ENCODE measurements around the gene SLC35F5. TPM values are rescaled to one million over a fixed set of nuclear protein-coding genes. Genes with fewer than 3 reads are reported as not detected.

SLC35F5 gene
- total and polyA plus RNA-seq, 2 of the 13 experiments (the other 11 are each of a cell fraction or from before 2014, with no cell fraction given), result 139 to 174 TPM

DNA sequence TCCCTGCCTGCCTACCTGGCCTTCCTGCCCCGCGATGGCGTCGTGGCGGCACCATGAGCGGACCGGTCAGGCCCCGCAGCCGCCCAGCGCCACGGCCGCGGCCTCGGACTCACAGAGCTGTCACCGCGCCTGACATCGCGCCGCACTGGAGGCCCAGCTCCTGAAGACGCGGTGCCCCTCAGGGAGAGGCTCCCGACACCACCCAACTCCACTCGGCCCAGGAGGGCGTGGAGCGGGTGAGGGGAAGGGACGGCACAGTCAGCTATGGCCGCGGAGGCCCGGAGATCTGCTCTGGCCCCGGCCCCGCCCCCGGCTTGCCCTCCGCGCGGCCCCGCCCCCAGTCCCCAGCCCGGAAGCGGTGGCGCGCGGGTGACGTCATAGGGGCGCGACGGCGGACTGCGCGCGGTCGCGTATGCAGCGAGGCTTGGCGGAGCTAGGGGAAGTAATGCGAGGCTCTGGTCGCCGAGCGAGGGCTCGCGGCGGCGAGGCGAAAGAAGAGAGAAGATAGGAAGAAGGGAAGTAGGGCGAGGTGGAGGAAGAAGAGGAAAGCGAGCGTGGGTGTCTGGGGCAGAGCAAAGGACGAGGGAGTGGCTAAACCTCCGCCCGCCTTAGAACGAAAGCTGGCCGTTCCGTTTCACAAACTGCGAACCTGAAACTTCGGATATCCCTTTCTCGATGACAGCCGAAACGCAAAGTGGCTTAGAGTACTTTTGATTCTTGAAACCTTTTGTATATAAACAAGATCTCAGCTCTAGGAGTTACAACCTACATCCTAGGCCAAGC, at the start of gene SLC35F5 (continued):
- TF ChIP-seq GABPA (IDR thresholded peaks at IDR 0.05; ENCODE audit: low read depth, low read length) (peak; percentile 80), GABPA (CRISPR knock-in tag; IDR thresholded peaks at IDR 0.05; ENCODE audit: low read depth) (peak; percentile 86), SMAD9 (CRISPR knock-in tag; IDR thresholded peaks at IDR 0.05) (peak; percentile 60; the same call in 1 of the 2 replicates), PAF1 (CRISPR knock-in tag; IDR thresholded peaks at IDR 0.05) (no peak), PRMT3 (CRISPR knock-in tag; IDR thresholded peaks at IDR 0.05; ENCODE audit: borderline replicate concordance, low read depth) (no peak; the same call in 1 of the 2 replicates), ZNF552 (CRISPR knock-in tag; IDR thresholded peaks at IDR 0.05; ENCODE audit: borderline replicate concordance) (peak; percentile 67; the same call in 1 of the 2 replicates), RFX3 (CRISPR knock-in tag; IDR thresholded peaks at IDR 0.05) (no peak), ZNF709 (CRISPR knock-in tag; IDR thresholded peaks at IDR 0.05) (peak; percentile 91; the same call in 1 of the 2 replicates), ZFX (CRISPR knock-in tag; IDR thresholded peaks at IDR 0.05; ENCODE audit: low read depth) (peak; percentile 100), NR1H2 (CRISPR knock-in tag; IDR thresholded peaks at IDR 0.05; ENCODE audit: borderline replicate concordance, low read depth) (peak; percentile 93; the same call in 1 of the 2 replicates), ZFP82 (CRISPR knock-in tag; IDR thresholded peaks at IDR 0.05; ENCODE audit: borderline replicate concordance) (peak; percentile 44; the same call in 1 of the 2 replicates), MZF1 (CRISPR knock-in tag; IDR thresholded peaks at IDR 0.05; ENCODE audit: borderline replicate concordance) (0 out of 2 replicates have a peak, but pooled peaks have one; percentile 59), ZNF841 (CRISPR knock-in tag; IDR thresholded peaks at IDR 0.05; ENCODE audit: borderline replicate concordance) (peak; percentile 90), NFIC (IDR thresholded peaks at IDR 0.05; ENCODE audit: low read length) (no peak), ZMYM3 (CRISPR knock-in tag; IDR thresholded peaks at IDR 0.05) (peak; percentile 76), ZNF776 (CRISPR knock-in tag; IDR thresholded peaks at IDR 0.05) (peak; percentile 92; the same call in 1 of the 2 replicates), ZNF264 (CRISPR knock-in tag; IDR thresholded peaks at IDR 0.05) (no peak; the same call in 1 of the 2 replicates), TARDBP (CRISPR knock-in tag; IDR thresholded peaks at IDR 0.05) (peak; percentile 91), ZNF101 (CRISPR knock-in tag; IDR thresholded peaks at IDR 0.05; ENCODE audit: borderline replicate concordance, low read depth) (peak; percentile 92; the same call in 1 of the 2 replicates), SKI (IDR thresholded peaks at IDR 0.05; ENCODE audit: partially characterized antibody) (peak; percentile 7), ZC3H4 (CRISPR knock-in tag; IDR thresholded peaks at IDR 0.05; ENCODE audit: borderline replicate concordance) (no peak)
- TF ChIP-seq, protein P1, sequence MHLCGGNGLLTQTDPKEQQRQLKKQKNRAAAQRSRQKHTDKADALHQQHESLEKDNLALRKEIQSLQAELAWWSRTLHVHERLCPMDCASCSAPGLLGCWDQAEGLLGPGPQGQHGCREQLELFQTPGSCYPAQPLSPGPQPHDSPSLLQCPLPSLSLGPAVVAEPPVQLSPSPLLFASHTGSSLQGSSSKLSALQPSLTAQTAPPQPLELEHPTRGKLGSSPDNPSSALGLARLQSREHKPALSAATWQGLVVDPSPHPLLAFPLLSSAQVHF (CRISPR knock-in tag; IDR thresholded peaks at IDR 0.05), result peak; percentile 95; the same call in 1 of the 2 replicates
- TF ChIP-seq, protein P2, sequence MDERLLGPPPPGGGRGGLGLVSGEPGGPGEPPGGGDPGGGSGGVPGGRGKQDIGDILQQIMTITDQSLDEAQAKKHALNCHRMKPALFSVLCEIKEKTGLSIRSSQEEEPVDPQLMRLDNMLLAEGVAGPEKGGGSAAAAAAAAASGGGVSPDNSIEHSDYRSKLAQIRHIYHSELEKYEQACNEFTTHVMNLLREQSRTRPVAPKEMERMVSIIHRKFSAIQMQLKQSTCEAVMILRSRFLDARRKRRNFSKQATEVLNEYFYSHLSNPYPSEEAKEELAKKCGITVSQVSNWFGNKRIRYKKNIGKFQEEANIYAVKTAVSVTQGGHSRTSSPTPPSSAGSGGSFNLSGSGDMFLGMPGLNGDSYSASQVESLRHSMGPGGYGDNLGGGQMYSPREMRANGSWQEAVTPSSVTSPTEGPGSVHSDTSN (CRISPR knock-in tag; IDR thresholded peaks at IDR 0.05), result 0 out of 2 replicates have a peak, but pooled peaks have one; percentile 14
- TF ChIP-seq, protein P3, sequence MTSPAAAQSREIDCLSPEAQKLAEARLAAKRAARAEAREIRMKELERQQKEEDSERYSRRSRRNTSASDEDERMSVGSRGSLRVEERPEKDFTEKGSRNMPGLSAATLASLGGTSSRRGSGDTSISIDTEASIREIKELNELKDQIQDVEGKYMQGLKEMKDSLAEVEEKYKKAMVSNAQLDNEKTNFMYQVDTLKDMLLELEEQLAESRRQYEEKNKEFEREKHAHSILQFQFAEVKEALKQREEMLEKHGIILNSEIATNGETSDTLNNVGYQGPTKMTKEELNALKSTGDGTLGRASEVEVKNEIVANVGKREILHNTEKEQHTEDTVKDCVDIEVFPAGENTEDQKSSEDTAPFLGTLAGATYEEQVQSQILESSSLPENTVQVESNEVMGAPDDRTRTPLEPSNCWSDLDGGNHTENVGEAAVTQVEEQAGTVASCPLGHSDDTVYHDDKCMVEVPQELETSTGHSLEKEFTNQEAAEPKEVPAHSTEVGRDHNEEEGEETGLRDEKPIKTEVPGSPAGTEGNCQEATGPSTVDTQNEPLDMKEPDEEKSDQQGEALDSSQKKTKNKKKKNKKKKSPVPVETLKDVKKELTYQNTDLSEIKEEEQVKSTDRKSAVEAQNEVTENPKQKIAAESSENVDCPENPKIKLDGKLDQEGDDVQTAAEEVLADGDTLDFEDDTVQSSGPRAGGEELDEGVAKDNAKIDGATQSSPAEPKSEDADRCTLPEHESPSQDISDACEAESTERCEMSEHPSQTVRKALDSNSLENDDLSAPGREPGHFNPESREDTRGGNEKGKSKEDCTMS (CRISPR knock-in tag; conservative IDR thresholded peaks at IDR 0.05), result no peak
- TF ChIP-seq, protein P4, sequence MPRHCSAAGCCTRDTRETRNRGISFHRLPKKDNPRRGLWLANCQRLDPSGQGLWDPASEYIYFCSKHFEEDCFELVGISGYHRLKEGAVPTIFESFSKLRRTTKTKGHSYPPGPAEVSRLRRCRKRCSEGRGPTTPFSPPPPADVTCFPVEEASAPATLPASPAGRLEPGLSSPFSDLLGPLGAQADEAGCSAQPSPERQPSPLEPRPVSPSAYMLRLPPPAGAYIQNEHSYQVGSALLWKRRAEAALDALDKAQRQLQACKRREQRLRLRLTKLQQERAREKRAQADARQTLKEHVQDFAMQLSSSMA (CRISPR knock-in tag; IDR thresholded peaks at IDR 0.05), result peak; percentile 96
